GM10266 (cell line): ENCODE data around the gene SIGLEC15.

Experiments used
- DNase-seq: peaks from one replicate; pipeline ENCODE4 v3.0.0; 2012; ENCODE audit errors: extremely low spot score
- CTCF ChIP-seq: IDR thresholded peaks from 2 replicates; pipeline ENCODE4 v1.5.1; 2012; ENCODE audit warnings: mild to moderate bottlenecking, low read depth; ENCODE audit not compliant: control insufficient read depth, insufficient read depth; ENCODE audit errors: missing control alignments

Gene SIGLEC15

DNA sequence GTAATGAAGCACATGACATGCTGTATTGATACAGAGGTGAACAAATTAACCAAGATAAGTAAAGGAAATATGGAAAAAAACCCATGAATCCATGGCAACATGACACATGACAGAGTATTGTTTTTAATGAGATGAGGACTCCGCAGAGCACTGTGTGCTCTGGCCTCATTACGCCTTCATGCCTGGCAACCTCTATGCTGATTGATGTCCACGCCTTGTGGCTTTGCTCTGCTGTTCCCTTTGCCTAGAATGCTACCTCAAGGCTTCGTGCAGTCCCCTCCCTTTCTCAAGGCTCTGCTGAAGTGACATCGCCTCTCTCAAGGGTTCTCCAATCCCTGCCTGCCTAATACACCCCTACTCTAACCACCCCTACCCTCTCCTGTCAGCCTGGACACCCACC lies 8.4 kb downstream of the SIGLEC15 start:
- no peak for DNase-seq
- TF ChIP-seq CTCF = no peak

- DNase-seq = no peak
- no peak for TF ChIP-seq CTCF
Observed at GRCh38 chr18:45834306-45834705, 8.8 kb downstream of the SIGLEC15 start.

DNA sequence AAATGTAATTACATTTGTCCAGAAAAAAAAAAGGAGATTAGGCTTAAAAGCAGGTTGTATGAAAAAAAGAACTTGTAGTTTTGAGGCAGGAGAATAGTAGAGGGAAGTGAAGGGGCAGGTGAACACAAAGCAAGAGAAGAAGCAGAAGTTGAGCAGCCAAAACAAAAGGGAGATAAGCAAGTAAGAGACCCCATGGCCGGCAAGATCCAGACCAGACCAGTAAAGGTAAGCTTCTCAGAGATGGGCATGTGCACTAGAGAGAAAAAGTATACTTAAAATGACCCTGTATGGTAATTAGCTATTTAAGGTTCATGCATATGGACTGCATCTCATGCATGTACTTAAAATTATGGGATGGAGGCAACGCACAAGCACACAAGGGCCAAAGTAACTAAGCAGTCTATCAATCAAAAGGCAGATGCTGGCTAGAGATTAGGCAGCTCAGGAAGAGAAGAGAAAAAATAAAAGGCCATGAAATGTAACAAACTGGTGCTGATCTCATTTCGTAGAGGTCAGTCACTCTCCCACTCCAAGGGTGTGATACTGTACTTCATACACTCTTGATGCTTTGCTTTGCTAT lies 9.7 kb downstream of the SIGLEC15 start:
- no peak for DNase-seq
- TF ChIP-seq CTCF = no peak

- no peak for TF ChIP-seq CTCF
- no peak for DNase-seq
Observed at GRCh38 chr18:45836242-45837205, 11.0 kb downstream of the SIGLEC15 start.

DNA sequence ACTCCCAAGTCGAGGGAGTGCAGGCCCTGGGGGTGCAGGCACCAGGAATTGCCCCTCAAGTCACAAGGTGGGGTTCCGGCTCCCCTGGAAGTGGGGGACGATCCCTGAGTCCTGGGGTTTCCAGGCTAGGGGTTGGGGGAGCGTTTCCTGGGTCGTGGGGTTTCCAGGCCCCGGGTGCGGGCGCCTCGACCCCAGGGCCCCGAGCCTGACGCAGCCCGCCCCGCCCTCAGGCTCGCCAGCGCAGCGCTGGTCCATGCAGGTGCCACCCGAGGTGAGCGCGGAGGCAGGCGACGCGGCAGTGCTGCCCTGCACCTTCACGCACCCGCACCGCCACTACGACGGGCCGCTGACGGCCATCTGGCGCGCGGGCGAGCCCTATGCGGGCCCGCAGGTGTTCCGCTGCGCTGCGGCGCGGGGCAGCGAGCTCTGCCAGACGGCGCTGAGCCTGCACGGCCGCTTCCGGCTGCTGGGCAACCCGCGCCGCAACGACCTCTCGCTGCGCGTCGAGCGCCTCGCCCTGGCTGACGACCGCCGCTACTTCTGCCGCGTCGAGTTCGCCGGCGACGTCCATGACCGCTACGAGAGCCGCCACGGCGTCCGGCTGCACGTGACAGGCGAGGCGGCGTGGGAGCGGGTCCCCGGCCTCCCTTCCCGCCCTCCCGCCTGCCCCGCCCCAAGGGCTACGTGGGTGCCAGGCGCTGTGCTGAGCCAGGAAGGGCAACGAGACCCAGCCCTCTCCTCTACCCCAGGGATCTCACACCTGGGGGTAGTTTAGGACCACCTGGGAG lies 12.0 kb downstream of the SIGLEC15 start:
- DNase-seq = peak; percentile 58
- TF ChIP-seq CTCF = peak; percentile 35

GRCh38 chr18:45838302-45839070 lies 13.0 kb downstream of the SIGLEC15 start:
- TF ChIP-seq CTCF = no peak
- no peak for DNase-seq
